ENCODE data around the gene C16orf74.

The C16orf74 gene

GRCh38 chr16:85689950-85690320, 61.0 kb downstream of the C16orf74 start:
- DNase-seq: no peak

DNA sequence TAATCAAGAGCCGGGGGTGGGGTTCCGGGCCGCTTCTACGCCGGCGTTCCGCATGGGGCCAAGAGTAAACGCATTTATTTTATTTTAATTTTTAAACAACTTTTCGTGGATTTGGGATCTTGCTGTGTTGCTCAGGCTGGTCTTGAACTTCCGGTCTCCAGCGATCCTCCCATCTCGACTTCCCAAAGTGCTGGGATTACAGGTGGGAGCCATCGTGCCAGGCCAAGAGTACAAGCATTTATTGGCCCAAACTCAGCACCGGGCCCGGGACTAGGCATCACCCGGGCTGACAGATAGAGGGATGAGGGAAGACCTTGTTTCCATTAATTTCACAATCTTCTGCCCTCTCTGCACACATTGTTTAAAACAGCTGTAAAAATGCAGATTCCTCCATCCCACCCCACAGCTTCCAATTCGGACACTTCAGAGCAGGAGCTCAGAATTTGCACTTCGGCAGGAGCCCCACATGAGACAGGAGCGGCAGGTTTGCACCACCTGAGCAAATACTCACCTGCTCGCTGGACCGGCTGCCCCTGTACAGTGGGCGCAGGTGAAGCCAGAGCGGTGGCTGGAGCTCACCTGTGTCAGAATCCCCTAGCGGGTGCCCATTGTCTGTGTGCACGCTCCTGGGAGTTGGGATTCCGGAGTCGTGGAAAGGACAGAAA, 61.5 kb downstream of the C16orf74 start:
- no peak for DNase-seq

DNA sequence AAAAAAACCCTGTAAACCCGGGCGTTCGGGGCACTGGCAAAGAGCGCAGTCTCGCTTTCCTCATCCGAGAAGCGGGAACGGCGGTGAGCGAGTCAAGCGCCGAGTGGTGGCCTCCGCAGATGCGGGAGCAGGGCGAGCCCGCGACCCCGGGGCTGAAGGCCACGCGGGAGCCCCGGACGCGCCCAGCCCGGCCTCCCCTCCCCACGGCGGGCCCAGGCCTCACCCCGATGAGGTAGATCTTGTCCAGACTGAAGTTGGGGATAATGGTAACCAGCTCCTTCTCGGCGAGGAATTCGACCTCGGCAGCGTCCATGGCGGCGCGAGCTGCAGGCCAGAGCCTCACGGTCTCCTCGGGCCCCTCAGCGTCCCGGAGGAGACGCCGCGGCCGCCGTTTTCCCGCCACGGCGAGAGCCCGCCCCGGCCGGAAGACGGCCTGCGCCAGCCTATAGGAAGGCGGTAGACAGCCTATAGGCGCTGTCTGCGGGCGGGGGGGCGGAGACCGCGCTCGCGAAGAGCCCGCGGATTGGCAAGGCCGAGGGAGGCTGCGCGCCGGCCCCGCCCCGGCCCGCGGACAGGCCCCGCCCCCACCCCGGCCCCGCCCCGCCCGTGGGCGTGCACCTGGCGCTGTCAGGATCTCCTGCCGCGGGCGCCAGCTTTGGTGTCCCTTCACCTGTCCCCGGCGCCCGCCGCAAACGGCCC, 62.2 kb downstream of the C16orf74 start, which contains the start of gene GINS2:
GINS2 (minus strand) TSS at position 369 of the 699 bp plus-strand sequence; CDS start at position 313, 56 bp downstream.
- DNase-seq: peak; percentile 76

- DNase-seq: no peak
Observed at GRCh38 chr16:85687651-85688471, 63.0 kb downstream of the C16orf74 start.

GRCh38 chr16:85686912-85687591, 63.8 kb downstream of the C16orf74 start:
- DNase-seq: no peak

GRCh38 chr16:85685251-85685650, 65.6 kb downstream of the C16orf74 start:
- no peak for DNase-seq

- no peak for DNase-seq
Observed at GRCh38 chr16:85683363-85683762, 67.5 kb downstream of the C16orf74 start.

GRCh38 chr16:85682516-85682915, 68.4 kb downstream of the C16orf74 start:
- no peak for DNase-seq

DNA sequence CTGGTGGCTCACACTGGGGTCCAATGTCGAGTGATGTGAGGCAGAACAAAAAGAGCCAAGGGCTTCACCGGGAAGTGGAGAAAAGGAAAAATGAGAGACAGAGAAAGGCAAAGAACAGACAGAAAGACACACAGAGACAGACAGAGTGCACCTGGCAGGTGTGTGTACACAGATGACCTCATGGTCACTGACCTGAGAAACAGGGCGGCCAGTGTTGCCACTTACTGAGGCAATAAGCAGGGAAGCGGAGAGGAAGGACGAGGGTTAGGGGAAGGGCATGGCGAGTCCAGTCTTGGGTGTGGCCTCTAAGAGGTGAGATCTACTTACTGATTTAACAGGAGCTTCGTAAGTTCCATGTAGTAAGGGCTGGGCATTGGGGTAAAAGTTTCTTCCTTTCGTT, 69.6 kb downstream of the C16orf74 start:
- no peak for DNase-seq

DNA sequence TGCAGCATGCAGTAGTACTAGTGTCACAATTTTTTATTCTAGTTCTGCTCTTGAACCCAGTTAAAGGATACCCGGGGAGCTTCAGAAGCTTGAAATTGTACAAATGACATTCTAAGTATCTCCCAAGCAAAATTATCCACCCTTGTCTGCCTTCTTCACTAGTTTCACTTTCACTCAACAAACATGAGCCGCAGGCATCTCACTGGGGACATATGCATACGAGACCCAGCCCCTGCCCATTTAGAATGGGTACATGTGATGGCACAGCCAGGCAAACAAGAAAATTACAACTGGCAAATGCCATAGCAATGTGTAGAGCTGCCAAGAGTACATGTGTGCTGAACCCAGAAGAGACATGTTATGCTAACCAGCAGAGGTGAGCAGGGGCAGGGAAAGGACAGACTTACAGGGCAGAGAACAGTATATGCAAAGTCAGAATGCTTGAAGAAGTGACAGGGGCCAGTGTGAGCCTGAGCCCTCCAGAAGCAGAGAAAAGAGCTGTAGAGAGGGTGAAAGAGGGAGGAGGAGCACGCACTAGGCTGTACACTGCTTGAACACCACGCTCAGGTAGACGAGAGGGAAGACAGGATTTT, 70.4 kb downstream of the C16orf74 start:
- no peak for DNase-seq

DNA sequence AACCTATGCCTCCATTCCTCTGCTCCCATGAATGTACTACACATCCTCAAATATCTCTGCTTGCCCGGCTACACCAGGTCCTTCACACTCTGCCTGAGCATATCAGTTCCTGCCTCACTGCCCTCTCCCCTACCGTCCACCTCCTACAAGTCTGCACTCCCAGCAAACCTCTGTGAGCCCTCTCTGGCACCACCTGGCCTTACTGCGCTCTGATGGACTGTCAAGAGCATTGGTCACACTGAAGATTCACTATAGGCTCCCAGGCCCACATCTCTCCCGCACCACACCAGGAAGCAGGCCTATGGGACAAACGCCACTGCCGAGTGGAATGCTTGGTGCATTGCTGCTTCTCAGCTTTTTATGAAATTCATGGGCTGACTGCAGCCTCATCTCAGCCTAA, 71.0 kb downstream of the C16orf74 start:
- DNase-seq: no peak

- DNase-seq: no peak
Observed at GRCh38 chr16:85678821-85679220, 72.1 kb downstream of the C16orf74 start.

- no peak for DNase-seq
Observed at GRCh38 chr16:85678016-85678415, 72.9 kb downstream of the C16orf74 start.

DNA sequence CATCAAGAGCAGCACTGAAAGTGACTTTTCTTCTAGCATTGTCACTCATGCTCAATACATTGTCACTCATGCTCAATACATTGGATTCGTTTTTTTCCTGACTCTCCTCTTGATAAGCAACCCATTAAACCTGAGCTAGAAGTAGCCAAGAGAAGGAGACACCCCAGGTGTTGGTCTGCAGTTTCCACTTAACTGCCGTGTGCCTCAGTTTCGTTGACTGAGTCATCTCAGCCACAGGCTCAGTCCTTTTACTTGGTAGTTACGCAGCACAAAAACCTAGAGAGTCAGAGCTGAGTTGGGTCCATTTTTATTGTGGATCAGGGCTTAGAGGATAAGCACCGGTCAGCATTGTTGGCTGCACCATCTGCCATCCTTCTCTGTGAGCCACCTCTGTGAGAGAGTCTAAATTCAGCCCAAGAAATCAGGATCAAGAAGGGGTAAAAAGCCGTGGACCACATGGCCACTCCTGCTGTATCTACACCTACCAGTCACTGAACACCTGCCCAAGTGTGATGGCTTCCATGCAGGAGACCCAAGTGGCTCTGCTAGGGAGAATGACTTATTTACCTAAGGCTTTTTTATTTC, 73.4 kb downstream of the C16orf74 start:
- no peak for DNase-seq

- DNase-seq: no peak
Observed at GRCh38 chr16:85676466-85676865, 74.4 kb downstream of the C16orf74 start.

GRCh38 chr16:85675251-85675874, 75.5 kb downstream of the C16orf74 start:
- DNase-seq: no peak

DNA sequence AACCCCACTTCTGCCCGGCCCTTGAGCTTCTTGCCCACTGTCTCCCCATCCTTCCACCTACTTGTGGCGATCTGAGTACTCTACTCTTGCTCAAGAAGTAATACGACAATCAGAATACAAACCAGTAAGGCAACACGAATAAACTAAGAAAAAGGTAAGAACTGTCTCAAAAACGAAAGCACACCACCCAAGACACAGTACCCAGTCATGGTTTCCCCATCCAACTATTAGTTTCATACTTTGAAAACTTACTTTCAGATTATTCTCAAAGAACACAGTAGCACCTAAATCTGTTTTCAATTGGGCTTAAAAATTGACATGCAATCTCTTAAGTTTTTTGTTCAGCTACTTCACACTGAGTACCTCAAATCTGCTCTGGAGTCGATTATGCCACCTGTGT, 76.1 kb downstream of the C16orf74 start:
- no peak for DNase-seq

DNA sequence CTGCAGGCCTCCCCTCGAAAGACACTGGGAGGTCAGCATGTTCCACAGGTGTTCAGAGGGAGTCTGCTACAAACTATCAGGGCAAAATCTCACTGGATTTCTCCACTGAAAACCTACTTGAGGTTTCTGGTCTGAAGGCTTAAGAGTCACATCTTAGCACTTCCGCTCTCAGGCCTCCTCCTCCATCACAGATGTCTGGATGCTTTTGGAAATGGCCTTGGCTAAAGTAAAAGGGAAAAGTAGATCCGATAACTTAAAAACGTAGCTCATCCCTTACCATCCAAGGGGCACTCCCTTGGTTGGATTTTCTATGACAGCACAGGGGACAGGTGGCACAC, 76.5 kb downstream of the C16orf74 start:
- no peak for DNase-seq

GRCh38 chr16:85673529-85674417, 77.1 kb downstream of the C16orf74 start:
- DNase-seq: no peak

DNA sequence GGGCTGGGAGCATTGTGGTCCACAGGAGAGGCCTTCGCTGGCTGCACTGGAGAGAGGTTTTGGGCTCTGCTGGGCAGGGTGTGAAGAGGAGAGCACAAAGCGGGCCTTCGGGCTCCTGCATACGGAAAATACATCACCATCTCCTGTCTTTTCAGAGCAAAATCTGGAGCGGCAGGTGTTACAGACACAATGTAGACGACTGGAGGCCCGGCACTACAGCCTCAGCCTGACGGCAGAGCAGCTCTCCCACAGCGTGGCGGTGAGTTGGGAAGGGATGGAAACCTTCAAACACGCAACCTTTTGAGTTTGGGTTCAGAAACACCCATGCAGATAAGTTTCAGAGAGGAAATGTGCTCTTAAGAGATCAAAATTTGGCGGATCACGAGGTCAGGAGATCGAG, 80.1 kb downstream of the C16orf74 start:
- DNase-seq: no peak
